HepG2 (cell line): Measurements from ENCODE around the gene SNHG17. TPM values are rescaled to one million over a fixed set of nuclear protein-coding genes. Genes with fewer than 3 reads are reported as not detected.

Experiments used
- ASH2L ChIP-seq: fragments of 300-600, 200-600 bp; sonication (generic); IDR thresholded peaks from 2 replicates; pipeline ENCODE4 v1.7.0; 2017; ENCODE audit warnings: low read depth, mild to moderate bottlenecking, moderate library complexity, mixed read lengths, low read length; ENCODE audit not compliant: insufficient read length
- ATAD3A ChIP-seq: sonication (generic); formaldehyde crosslinking; IDR thresholded peaks from 2 replicates; pipeline ENCODE4 v1.4.0; 2020; ENCODE audit warnings: missing genetic modification reagents
- ATM ChIP-seq: fragments of 450-650 bp; IDR thresholded peaks from 2 replicates; pipeline ENCODE4 v1.7.1; 2017; ENCODE audit warnings: mild to moderate bottlenecking, borderline replicate concordance
- CBX5 ChIP-seq: sonication (generic); formaldehyde crosslinking; IDR thresholded peaks from 2 replicates; pipeline ENCODE4 v1.4.0; 2020; ENCODE audit warnings: missing genetic modification reagents, borderline replicate concordance
- IRX3 ChIP-seq: sonication (generic); formaldehyde crosslinking; IDR thresholded peaks from 2 replicates; pipeline ENCODE4 v1.8.1; 2023; ENCODE audit warnings: mild to moderate bottlenecking, low read depth, missing genetic modification reagents, borderline replicate concordance
- JARID2 ChIP-seq: sonication (generic); formaldehyde crosslinking; IDR thresholded peaks from 2 replicates; pipeline ENCODE4 v1.8.1; 2023; ENCODE audit warnings: missing genetic modification reagents, inconsistent platforms; ENCODE audit not compliant: insufficient replicate concordance
- NFE2L2 ChIP-seq: fragments of 150-350 bp; IDR thresholded peaks from 2 replicates; pipeline ENCODE4 v1.6.1; 2014; ENCODE audit warnings: low read length
- NFKBIZ ChIP-seq: IDR thresholded peaks from 2 replicates; pipeline ENCODE4 v1.6.1; 2018; ENCODE audit warnings: missing genetic modification reagents, missing compliant biosample characterization
- POLR2G ChIP-seq: fragments of 200-400 bp; formaldehyde crosslinking; IDR thresholded peaks from 2 replicates; pipeline ENCODE4 v1.6.1; 2018; ENCODE audit warnings: mild to moderate bottlenecking, low read depth, low read length, moderate library complexity
- TAF1 ChIP-seq: sonication (generic); formaldehyde crosslinking; IDR thresholded peaks from 2 replicates; pipeline ENCODE4 v1.4.0; 2020; ENCODE audit warnings: missing genetic modification reagents
- TOPORS ChIP-seq: sonication (generic); formaldehyde crosslinking; IDR thresholded peaks from 2 replicates; pipeline ENCODE4 v1.8.0; 2023; ENCODE audit warnings: mild to moderate bottlenecking, missing genetic modification reagents
- WIZ ChIP-seq: sonication (generic); formaldehyde crosslinking; IDR thresholded peaks from 2 replicates; pipeline ENCODE4 v1.5.1; 2020; ENCODE audit warnings: mild to moderate bottlenecking, missing genetic modification reagents
- ZBTB20 ChIP-seq: sonication (generic); formaldehyde crosslinking; IDR thresholded peaks from 2 replicates; pipeline ENCODE4 v1.8.1; 2023; ENCODE audit warnings: missing genetic modification reagents, low read depth, mild to moderate bottlenecking, borderline replicate concordance
- ZKSCAN5 ChIP-seq: sonication (generic); formaldehyde crosslinking; IDR thresholded peaks from 2 replicates; pipeline ENCODE4 v1.5.1; 2020; ENCODE audit warnings: mild to moderate bottlenecking, missing genetic modification reagents
- ZNF138 ChIP-seq: sonication (generic); formaldehyde crosslinking; IDR thresholded peaks from 2 replicates; pipeline ENCODE4 v1.5.0; 2020; ENCODE audit warnings: mild to moderate bottlenecking, low read depth, missing genetic modification reagents
- ZNF496 ChIP-seq: sonication (generic); formaldehyde crosslinking; IDR thresholded peaks from 2 replicates; pipeline ENCODE4 v1.8.1; 2023; ENCODE audit warnings: mild to moderate bottlenecking, moderate library complexity, missing genetic modification reagents; ENCODE audit not compliant: insufficient replicate concordance
- ZNF547 ChIP-seq: sonication (generic); formaldehyde crosslinking; IDR thresholded peaks from 2 replicates; pipeline ENCODE4 v1.5.1; 2020; ENCODE audit warnings: mild to moderate bottlenecking, missing genetic modification reagents
- ZSCAN31 ChIP-seq: sonication (generic); formaldehyde crosslinking; IDR thresholded peaks from 2 replicates; pipeline ENCODE4 v1.5.0; 2020; ENCODE audit warnings: low read depth, mild to moderate bottlenecking, missing genetic modification reagents
- polyA plus RNA-seq, 8 experiments: library from polyadenylated mRNA; depleted of rRNA in 3 of 8; stranded (reverse) in 7 of 8; unstranded in 1 of 8; fragments of >200 nt; fragmentation: Illumina TruSeq in 4 of 8; extraction: Trizol in 4 of 8; gene quantifications; 2 replicates each; pipeline versions ENCODE4 v1.2.1 to v1.2.3, GENCODE V29; 2011 to 2016; ENCODE audit warnings: low read depth in 4 of 8, missing spikeins in 1 of 8, mixed read lengths in 1 of 8; ENCODE audit not compliant: insufficient read depth in 1 of 8
- total RNA-seq, 5 experiments: library from RNA; depleted of rRNA; stranded (reverse); fragments of >200 nt; fragmentation: Illumina TruSeq; extraction: Trizol; gene quantifications; 2 replicates each; pipeline ENCODE4 v1.2.3, GENCODE V29; 2016; ENCODE audit warnings: low read depth in 1 of 5
- TF ChIP-seq, protein P1 (sequence below), 2 experiments: sonication (generic) in 1 of 2; formaldehyde crosslinking in 1 of 2; IDR thresholded peaks; 2 replicates each; pipeline versions ENCODE4 v1.6.1 to v1.9.0; 2014 to 2022; ENCODE audit warnings: antibody characterized with exemption in 1 of 2, borderline replicate concordance in 1 of 2, inconsistent platforms in 1 of 2, low read depth in 1 of 2, missing genetic modification reagents in 1 of 2
- TF ChIP-seq, protein P2 (sequence below): sonication (generic); formaldehyde crosslinking; IDR thresholded peaks from 2 replicates; pipeline ENCODE4 v1.4.0; 2020; ENCODE audit warnings: missing genetic modification reagents; ENCODE audit errors: not compliant biosample characterization
- TF ChIP-seq, protein P3 (sequence below): IDR thresholded peaks from 2 replicates; pipeline ENCODE4 v1.6.1; 2016; ENCODE audit warnings: low read depth

Gene SNHG17
- total and polyA plus RNA-seq, 2 of the 13 experiments (the other 11 are each of a cell fraction or from before 2014, with no cell fraction given), result 26.2 to 41.2 TPM

- TF ChIP-seq TOPORS (peak; percentile 100), ATM (no peak), JARID2 (CRISPR knock-in tag) (peak; percentile 95), ZNF138 (peak; percentile 98), NFKBIZ (peak; percentile 99), ZNF496 (CRISPR knock-in tag) (peak; percentile 15), ASH2L (peak; percentile 99), WIZ (CRISPR knock-in tag) (peak; percentile 97; the same call in 1 of the 2 replicates), CBX5 (CRISPR knock-in tag) (peak; percentile 100), IRX3 (CRISPR knock-in tag) (peak; percentile 99), POLR2G (peak; percentile 99), TAF1 (CRISPR knock-in tag) (peak; percentile 100), ZSCAN31 (peak; percentile 99), ATAD3A (peak; percentile 86), ZNF547 (CRISPR knock-in tag) (peak; percentile 100), NFE2L2 (peak; percentile 52; the same call in 1 of the 2 replicates), ZKSCAN5 (CRISPR knock-in tag) (peak; percentile 83; the same call in 1 of the 2 replicates), ZBTB20 (CRISPR knock-in tag) (peak; percentile 98)
- TF ChIP-seq, protein P1, sequence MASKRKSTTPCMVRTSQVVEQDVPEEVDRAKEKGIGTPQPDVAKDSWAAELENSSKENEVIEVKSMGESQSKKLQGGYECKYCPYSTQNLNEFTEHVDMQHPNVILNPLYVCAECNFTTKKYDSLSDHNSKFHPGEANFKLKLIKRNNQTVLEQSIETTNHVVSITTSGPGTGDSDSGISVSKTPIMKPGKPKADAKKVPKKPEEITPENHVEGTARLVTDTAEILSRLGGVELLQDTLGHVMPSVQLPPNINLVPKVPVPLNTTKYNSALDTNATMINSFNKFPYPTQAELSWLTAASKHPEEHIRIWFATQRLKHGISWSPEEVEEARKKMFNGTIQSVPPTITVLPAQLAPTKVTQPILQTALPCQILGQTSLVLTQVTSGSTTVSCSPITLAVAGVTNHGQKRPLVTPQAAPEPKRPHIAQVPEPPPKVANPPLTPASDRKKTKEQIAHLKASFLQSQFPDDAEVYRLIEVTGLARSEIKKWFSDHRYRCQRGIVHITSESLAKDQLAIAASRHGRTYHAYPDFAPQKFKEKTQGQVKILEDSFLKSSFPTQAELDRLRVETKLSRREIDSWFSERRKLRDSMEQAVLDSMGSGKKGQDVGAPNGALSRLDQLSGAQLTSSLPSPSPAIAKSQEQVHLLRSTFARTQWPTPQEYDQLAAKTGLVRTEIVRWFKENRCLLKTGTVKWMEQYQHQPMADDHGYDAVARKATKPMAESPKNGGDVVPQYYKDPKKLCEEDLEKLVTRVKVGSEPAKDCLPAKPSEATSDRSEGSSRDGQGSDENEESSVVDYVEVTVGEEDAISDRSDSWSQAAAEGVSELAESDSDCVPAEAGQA (IDR thresholded peaks at IDR 0.05; ENCODE audit: low read depth), result peak; percentile 95
- TF ChIP-seq, protein P1 (CRISPR knock-in tag; IDR thresholded peaks at IDR 0.05; ENCODE audit: borderline replicate concordance), result peak; percentile 99
- TF ChIP-seq, protein P2, sequence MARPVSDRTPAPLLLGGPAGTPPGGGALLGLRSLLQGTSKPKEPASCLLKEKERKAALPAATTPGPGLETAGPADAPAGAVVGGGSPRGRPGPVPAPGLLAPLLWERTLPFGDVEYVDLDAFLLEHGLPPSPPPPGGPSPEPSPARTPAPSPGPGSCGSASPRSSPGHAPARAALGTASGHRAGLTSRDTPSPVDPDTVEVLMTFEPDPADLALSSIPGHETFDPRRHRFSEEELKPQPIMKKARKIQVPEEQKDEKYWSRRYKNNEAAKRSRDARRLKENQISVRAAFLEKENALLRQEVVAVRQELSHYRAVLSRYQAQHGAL (CRISPR knock-in tag), result peak; percentile 85
- TF ChIP-seq, protein P3, sequence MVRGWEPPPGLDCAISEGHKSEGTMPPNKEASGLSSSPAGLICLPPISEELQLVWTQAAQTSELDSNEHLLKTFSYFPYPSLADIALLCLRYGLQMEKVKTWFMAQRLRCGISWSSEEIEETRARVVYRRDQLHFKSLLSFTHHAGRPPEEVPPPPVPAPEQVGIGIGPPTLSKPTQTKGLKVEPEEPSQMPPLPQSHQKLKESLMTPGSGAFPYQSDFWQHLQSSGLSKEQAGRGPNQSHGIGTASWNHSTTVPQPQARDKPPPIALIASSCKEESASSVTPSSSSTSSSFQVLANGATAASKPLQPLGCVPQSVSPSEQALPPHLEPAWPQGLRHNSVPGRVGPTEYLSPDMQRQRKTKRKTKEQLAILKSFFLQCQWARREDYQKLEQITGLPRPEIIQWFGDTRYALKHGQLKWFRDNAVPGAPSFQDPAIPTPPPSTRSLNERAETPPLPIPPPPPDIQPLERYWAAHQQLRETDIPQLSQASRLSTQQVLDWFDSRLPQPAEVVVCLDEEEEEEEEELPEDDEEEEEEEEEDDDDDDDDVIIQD (CRISPR knock-in tag), result peak; percentile 99
Observed at GRCh38 chr20:38434770-38435554, at the start of gene SNHG17 (continued).
